ENCODE results near the gene ABCB11.
"Not testable (repeated sequence)": the region's sequence is repeated elsewhere in the genome, so short reads cannot be mapped to it uniquely, and the experiment has no call there.

- not testable (repeated sequence) for TF ChIP-seq EZH2 (optimal IDR thresholded peaks at IDR 0.05; ENCODE audit: low read depth, low read length)
- TF ChIP-seq, protein P1, sequence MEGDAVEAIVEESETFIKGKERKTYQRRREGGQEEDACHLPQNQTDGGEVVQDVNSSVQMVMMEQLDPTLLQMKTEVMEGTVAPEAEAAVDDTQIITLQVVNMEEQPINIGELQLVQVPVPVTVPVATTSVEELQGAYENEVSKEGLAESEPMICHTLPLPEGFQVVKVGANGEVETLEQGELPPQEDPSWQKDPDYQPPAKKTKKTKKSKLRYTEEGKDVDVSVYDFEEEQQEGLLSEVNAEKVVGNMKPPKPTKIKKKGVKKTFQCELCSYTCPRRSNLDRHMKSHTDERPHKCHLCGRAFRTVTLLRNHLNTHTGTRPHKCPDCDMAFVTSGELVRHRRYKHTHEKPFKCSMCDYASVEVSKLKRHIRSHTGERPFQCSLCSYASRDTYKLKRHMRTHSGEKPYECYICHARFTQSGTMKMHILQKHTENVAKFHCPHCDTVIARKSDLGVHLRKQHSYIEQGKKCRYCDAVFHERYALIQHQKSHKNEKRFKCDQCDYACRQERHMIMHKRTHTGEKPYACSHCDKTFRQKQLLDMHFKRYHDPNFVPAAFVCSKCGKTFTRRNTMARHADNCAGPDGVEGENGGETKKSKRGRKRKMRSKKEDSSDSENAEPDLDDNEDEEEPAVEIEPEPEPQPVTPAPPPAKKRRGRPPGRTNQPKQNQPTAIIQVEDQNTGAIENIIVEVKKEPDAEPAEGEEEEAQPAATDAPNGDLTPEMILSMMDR (IDR thresholded peaks at IDR 0.05; ENCODE audit: low read length) = not testable (repeated sequence)
These were observed 18.8 kb downstream of the ABCB11 start for GRCh38 chr2:169012191-169012792.
